HG03045 (cell line): ENCODE data around the gene HOXB8.

Experiments
- ATAC-seq: cut with Tn5 transposase; IDR thresholded peaks from one replicate; pipeline ENCODE4 v1.9.1; 2021; ENCODE audit warnings: mild to moderate bottlenecking, moderate library complexity; ENCODE audit not compliant: unreplicated experiment

Gene HOXB8

GRCh38 chr17:48624544-48625494 lies 9.7 kb upstream of the HOXB8 start:
- ATAC-seq = no peak

GRCh38 chr17:48624118-48624517 lies 9.0 kb upstream of the HOXB8 start:
- no peak for ATAC-seq

DNA sequence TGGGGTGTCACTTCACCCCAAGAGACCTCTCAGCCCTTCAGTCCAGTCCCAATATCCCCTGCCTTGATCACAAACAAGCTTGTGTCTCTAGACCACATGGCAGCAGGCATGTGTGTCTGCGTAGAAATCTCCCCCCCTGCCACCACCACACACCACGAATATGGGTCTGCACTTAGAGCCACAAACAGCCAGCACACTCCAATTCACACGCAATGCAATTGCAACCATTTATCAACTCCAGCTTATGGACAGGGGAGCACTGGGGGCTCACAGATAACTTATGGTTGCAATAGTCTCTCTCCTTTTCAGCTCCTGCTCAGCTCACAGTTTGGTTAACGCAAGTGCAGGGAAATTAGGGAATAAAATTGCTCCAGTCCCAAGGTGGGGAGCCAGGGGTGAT lies 8.5 kb upstream of the HOXB8 start:
- no peak for ATAC-seq

DNA sequence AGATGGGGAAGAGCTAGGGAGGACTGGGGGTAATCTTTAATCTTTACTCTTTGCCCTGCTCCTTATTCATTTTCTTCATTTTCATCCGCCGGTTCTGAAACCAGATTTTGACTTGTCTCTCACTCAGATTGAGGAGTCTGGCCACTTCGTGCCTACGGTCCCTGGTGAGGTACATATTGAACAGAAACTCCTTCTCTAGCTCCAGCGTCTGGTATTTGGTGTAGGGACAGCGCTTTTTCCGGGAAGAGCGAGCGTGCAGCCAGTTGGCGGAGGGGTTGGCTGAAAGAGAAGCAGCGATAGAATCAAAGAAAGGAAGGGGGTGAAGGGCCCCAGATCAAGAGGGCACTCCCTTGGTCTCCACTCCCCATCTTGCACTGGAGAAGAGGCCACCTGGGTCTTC lies 7.8 kb upstream of the HOXB8 start:
- no peak for ATAC-seq

GRCh38 chr17:48621410-48622392 lies 6.6 kb upstream of the HOXB8 start:
- no peak for ATAC-seq

GRCh38 chr17:48620461-48621139 lies 5.5 kb upstream of the HOXB8 start:
- no peak for ATAC-seq

DNA sequence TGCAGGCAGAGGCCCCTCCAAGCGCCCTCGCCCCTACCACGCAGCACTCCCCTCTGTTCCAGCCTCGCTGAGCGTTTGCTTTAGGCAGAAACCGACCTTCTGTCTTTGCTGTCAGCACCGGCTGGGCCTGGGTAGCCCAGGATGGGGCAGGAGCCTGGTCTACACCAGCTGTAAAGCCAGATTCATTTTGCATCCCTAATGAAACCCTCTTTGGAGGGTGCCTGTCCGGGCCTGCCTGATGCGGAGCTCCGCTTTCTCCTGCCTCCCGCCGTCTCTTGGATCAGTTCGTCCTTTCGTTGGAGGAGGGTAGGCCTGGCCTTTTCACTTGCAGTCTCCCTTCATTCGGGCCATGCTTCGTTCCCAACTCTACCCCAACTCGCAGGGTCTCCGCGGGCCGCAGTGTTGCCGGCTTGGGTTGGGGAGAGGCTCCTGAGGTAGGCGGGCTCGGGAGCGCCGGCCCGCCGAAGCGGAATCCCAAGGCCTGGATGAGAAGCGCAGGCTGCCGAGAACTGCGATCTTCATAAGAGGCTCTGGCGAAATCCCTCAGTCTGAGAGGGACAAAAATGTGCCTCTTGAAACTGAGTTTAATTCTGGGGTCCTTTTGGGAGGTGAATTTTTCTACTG lies 4.8 kb upstream of the HOXB8 start:
- ATAC-seq = no peak

DNA sequence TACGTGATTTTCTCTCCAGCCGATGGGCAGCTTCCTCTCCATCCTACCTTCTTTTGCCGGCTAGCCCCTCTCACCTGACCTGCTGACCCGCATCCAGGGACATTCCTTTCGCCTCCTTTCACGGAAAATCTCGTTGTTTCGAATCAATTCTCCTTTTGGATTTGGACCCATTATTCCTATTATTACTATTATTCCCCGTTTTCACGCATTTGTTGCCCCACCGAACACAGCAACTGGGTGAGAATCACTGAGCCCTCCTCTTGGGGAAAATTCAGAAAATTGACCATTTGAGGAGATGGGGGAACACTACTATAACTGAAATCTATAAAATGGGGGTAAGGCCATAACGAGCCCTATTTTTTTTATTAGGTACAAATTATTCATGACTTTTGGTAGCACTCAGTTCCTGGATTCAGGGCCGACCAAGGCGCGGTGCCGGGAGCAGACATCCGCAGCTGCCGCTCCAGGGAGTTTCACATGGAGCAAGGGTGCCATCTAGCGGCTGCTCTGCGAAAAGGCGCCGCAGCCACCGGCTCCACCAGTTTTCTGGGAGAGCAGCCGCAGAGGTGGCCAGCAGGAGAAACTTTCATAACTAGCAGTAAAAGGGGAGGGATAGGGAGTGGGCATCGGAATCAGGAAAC lies 3.3 kb upstream of the HOXB8 start:
- ATAC-seq = no peak

- no peak for ATAC-seq
These were observed 2.6 kb upstream of the HOXB8 start for GRCh38 chr17:48617471-48618255.

DNA sequence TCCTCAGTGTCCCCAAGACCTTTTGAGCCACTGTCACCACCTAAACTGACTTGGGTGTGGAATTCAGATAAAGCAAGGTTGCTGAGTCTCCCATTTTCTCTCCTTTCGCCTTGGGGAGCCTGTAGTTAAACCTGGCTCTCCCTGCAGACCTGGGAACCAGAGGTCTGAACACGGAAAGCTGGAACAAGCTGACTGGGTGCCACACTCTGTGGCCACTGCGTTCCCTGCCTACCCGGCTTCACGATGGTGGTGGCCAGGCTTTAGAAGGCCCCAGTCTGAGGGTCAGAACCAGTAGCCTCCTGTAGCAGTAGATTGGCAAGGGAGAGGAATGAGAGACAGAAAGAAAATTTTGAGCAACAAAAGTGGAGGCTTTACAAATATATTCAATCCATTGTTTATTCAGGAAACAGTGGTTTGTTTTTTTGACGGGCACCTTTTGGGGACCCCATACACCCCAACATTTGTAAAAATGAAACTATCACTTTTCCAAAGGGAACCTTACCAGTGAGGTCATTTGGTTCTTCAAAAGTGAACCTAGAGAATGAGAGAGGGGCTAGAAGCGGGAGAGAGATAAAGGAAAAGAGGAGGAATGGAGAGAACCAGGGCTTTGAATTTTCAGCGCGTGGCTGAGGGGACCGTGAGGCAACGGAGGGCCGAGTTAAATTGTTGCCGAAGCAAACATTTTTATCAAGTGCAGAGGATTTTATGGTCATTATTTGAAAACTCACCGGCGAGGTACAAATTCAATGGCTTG lies 1.8 kb upstream of the HOXB8 start:
- no peak for ATAC-seq

- no peak for ATAC-seq
These were observed 1.0 kb upstream of the HOXB8 start for GRCh38 chr17:48615963-48616716.

- ATAC-seq = no peak
These were observed 1.0 kb downstream of the HOXB8 start for GRCh38 chr17:48613862-48614694.

GRCh38 chr17:48612854-48613691 lies 2.0 kb downstream of the HOXB8 start:
- ATAC-seq = no peak

DNA sequence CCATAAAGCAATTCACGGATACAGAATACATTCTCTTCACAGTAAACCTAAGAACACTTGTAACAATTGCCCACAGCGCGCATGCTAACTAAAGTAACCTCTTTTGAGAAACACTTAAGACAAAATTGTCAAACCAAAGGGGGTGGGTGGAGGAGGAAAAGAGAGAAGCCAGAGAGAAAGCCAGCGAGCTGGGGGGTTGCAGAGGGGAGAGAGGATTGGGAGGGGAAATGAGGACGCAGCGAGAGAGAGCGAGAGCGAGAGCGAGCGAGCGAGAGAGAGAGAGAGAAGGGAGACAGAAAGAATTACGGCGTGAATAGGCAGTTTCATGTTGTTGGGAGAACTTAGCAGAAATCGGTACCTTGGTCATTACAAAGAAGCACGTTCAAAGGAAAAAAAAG lies 2.6 kb downstream of the HOXB8 start:
- ATAC-seq = no peak

DNA sequence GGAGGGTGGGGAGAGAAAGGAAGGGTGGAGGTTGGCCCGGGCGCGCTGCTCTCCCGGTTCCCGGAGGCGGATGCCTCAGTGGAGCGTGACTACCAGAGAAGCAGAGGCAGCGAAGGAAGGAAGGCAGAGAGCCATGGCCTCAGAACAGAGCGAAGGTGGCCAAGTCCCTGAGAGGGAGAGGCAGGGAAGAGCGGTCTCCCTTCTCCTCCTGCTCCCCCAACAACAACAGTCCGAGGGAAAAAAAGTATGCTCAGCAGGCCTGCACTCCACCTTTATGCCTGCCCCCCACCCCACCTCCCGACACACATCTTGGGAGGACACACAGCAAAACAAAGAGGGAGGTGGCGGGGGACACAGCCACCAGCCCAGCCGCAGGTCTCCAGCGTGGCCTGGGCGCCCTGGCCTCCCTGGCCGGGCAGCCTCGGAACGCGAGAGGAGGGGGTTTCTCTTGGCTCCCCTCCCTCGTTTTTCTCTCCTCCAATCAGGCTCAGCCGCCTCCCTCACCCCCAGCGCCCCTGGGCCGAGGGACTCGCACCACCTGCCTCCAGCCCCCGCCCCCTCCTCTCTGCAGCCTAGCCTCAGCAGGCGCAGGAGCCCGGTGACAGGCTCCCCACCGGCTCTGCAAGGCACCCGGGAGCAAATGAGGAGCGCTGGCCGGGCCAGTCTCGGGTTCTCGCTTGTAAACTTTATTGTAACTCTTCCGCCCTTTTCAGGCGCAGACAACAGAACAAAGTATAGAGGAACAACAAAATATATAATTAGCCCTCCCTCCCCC lies 3.2 kb downstream of the HOXB8 start:
- ATAC-seq = no peak
